ENCODE data around the gene MRPS15. TPM values are rescaled to one million over a fixed set of nuclear protein-coding genes. Genes with fewer than 3 reads are reported as not detected.

MRPS15 gene
- total RNA-seq, 4 donors from 2014 or later = 106 to 215 (median 160) TPM

GRCh38 chr1:36510418-36510817 lies 46.2 kb upstream of the MRPS15 start:
- H3K4me1 ChIP-seq = no peaks in the 10 kb centered on the region
- H3K9me3 ChIP-seq = no peaks in the 10 kb centered on the region
- no peak overlapping the region for H3K4me3 ChIP-seq
- DNase-seq (no peak), ATAC-seq (no peak)
- no peak overlapping the region for H3K27ac ChIP-seq
- H3K36me3 ChIP-seq = no peaks in the 10 kb centered on the region
- in situ Hi-C loops (cut with MboI; ENCODE audit: low sequenced_read_pairs in 4 of 4) = no loop called here
- H3K27me3 ChIP-seq = peaks cover 0 to 18% (median 3%) of the 10 kb centered on the region in 3 donors
- intact Hi-C loops (cut with DNase I; ENCODE audit: low total_unique reads) = no loop called here
- TF ChIP-seq, protein P1, sequence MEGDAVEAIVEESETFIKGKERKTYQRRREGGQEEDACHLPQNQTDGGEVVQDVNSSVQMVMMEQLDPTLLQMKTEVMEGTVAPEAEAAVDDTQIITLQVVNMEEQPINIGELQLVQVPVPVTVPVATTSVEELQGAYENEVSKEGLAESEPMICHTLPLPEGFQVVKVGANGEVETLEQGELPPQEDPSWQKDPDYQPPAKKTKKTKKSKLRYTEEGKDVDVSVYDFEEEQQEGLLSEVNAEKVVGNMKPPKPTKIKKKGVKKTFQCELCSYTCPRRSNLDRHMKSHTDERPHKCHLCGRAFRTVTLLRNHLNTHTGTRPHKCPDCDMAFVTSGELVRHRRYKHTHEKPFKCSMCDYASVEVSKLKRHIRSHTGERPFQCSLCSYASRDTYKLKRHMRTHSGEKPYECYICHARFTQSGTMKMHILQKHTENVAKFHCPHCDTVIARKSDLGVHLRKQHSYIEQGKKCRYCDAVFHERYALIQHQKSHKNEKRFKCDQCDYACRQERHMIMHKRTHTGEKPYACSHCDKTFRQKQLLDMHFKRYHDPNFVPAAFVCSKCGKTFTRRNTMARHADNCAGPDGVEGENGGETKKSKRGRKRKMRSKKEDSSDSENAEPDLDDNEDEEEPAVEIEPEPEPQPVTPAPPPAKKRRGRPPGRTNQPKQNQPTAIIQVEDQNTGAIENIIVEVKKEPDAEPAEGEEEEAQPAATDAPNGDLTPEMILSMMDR (IDR thresholded peaks at IDR 0.05 in 4 of 5, conservative IDR thresholded peaks at IDR 0.05 in 1 of 5) = no peak
- no peak for TF ChIP-seq POLR2A (IDR thresholded peaks at IDR 0.05)

GRCh38 chr1:36508257-36508656 lies 44.1 kb upstream of the MRPS15 start:
- ATAC-seq (no peak), DNase-seq (no peak)
- intact Hi-C loops (cut with DNase I; ENCODE audit: low total_unique reads) = no loop called here
- Histone ChIP-seq H3K4me3 (no peak overlapping the region), H3K27me3 (peaks cover 3 to 18% (median 7%) of the 10 kb centered on the region in 3 donors), H3K36me3 (no peaks in the 10 kb centered on the region), H3K9me3 (no peaks in the 10 kb centered on the region), H3K27ac (no peak overlapping the region), H3K4me1 (no peaks in the 10 kb centered on the region)
- TF ChIP-seq, protein P1 (IDR thresholded peaks at IDR 0.05 in 4 of 5, conservative IDR thresholded peaks at IDR 0.05 in 1 of 5) = no peak
- no peak for TF ChIP-seq POLR2A (IDR thresholded peaks at IDR 0.05)
- in situ Hi-C loops (cut with MboI; ENCODE audit: low sequenced_read_pairs in 4 of 4) = no loop called here

GRCh38 chr1:36506276-36506920 lies 42.2 kb upstream of the MRPS15 start:
- in situ Hi-C loops (cut with MboI; ENCODE audit: low sequenced_read_pairs in 4 of 4) (no loop called here), intact Hi-C loops (cut with DNase I; ENCODE audit: low total_unique reads) (no loop called here)
- Histone ChIP-seq H3K4me3 (no peak overlapping the region), H3K27ac (no peak overlapping the region), H3K27me3 (peaks cover 3 to 24% (median 7%) of the 10 kb centered on the region in 3 donors), H3K36me3 (no peaks in the 10 kb centered on the region), H3K9me3 (no peaks in the 10 kb centered on the region), H3K4me1 (no peaks in the 10 kb centered on the region)
- no peak for ATAC-seq
- no peak for DNase-seq
- TF ChIP-seq POLR2A (IDR thresholded peaks at IDR 0.05) = no peak
- TF ChIP-seq, protein P1 (IDR thresholded peaks at IDR 0.05 in 4 of 5, conservative IDR thresholded peaks at IDR 0.05 in 1 of 5) = no peak

DNA sequence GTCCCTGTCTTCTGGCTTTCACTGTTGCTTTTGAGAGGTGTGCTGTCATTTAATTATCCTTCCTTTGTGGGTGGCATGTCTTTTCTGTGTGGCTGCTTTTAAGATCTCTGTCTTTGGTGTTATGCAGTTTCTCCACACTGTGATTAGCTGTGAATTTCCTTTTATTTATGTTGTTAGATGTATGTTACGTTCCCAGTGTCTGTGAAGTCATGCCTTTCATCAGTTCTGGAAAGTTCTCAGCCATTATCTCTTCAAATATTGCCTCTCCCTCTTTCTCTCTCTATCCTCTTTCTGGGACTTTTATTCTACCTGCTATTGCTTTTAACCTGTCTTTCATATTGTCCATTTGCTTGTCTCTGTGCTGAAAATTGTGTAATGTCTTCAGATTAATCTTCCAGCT lies 39.5 kb upstream of the MRPS15 start:
- TF ChIP-seq POLR2A (IDR thresholded peaks at IDR 0.05) = no peak
- TF ChIP-seq, protein P1 (IDR thresholded peaks at IDR 0.05 in 4 of 5, conservative IDR thresholded peaks at IDR 0.05 in 1 of 5) = no peak
- no peak for ATAC-seq
- in situ Hi-C loops (cut with MboI; ENCODE audit: low sequenced_read_pairs in 4 of 4) (no loop called here), intact Hi-C loops (cut with DNase I; ENCODE audit: low total_unique reads) (no loop called here)
- no peak for DNase-seq
- Histone ChIP-seq H3K9me3 (no peaks in the 10 kb centered on the region), H3K27me3 (peaks cover 0 to 24% (median 7%) of the 10 kb centered on the region in 3 donors), H3K4me1 (no peaks in the 10 kb centered on the region), H3K27ac (no peak overlapping the region), H3K36me3 (no peaks in the 10 kb centered on the region), H3K4me3 (no peak overlapping the region)

- TF ChIP-seq, protein P1 (IDR thresholded peaks at IDR 0.05 in 4 of 5, conservative IDR thresholded peaks at IDR 0.05 in 1 of 5) = no peak
- no peak for TF ChIP-seq POLR2A (IDR thresholded peaks at IDR 0.05)
- intact Hi-C loops (cut with DNase I; ENCODE audit: low total_unique reads) (no loop called here), in situ Hi-C loops (cut with MboI; ENCODE audit: low sequenced_read_pairs in 4 of 4) (no loop called here)
- Histone ChIP-seq H3K36me3 (no peaks in the 10 kb centered on the region), H3K4me1 (no peaks in the 10 kb centered on the region), H3K4me3 (no peak overlapping the region), H3K27ac (no peak overlapping the region), H3K9me3 (no peaks in the 10 kb centered on the region), H3K27me3 (peaks cover 0 to 24% (median 7%) of the 10 kb centered on the region in 3 donors)
- no peak for DNase-seq
- no peak for ATAC-seq
Observed at GRCh38 chr1:36503159-36503558, 39.0 kb upstream of the MRPS15 start.
